HFF-Myc (cell line): ENCODE measurements around the gene ITGA5.

Experiments used
- DNase-seq: peaks from one replicate; pipeline ENCODE4 v3.0.0-alpha.2; 2011; ENCODE audit warnings: low read depth; ENCODE audit errors: extremely low read depth
- H3K4me3 ChIP-seq: replicated peaks from 2 replicates; pipeline ENCODE4 v1.5.1; 2011; ENCODE audit warnings: low read depth, mild to moderate bottlenecking, control low read depth, low read length
- TF ChIP-seq, protein P1 (sequence below): IDR thresholded peaks from 2 replicates; pipeline ENCODE4 v1.5.1; 2012; ENCODE audit warnings: mild to moderate bottlenecking, low read depth, low read length, control low read depth; ENCODE audit errors: missing control alignments

The ITGA5 gene

DNA sequence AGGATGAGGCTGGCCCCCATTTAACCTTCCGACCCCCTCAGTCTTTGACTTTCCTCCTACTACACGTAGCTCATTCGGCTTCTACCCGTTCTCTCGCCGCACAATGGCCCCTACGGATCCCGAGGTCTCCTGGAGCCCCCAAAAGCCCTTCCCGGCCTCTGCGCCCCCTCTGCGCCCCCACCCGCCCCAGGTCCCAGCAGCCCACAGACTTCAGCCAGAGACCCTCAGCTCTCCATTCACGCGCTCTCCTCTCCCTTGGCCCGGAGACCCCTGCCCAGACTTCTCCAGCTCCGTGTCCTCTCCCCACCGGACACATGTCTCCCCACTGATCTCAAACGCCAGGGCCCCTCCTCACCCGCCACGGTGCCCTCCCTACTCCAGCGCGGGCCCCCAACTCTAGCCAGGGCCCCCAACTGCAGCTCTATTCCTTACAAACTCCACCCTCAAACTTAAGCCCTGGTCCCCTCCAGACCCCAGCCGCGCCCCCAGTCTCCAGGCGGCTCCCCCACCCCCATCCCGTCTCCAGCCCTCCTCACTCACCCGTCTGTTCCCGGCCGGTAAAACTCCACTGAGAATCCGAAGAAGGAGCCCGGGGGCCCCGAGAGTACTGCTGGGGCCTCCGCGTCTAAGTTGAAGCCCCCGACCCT, 502 bp downstream of the ITGA5 start:
- DNase-seq, result no peak
- H3K4me3 ChIP-seq, result peak overlapping the region; percentile 87
- TF ChIP-seq, protein P1, sequence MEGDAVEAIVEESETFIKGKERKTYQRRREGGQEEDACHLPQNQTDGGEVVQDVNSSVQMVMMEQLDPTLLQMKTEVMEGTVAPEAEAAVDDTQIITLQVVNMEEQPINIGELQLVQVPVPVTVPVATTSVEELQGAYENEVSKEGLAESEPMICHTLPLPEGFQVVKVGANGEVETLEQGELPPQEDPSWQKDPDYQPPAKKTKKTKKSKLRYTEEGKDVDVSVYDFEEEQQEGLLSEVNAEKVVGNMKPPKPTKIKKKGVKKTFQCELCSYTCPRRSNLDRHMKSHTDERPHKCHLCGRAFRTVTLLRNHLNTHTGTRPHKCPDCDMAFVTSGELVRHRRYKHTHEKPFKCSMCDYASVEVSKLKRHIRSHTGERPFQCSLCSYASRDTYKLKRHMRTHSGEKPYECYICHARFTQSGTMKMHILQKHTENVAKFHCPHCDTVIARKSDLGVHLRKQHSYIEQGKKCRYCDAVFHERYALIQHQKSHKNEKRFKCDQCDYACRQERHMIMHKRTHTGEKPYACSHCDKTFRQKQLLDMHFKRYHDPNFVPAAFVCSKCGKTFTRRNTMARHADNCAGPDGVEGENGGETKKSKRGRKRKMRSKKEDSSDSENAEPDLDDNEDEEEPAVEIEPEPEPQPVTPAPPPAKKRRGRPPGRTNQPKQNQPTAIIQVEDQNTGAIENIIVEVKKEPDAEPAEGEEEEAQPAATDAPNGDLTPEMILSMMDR, result no peak

- H3K4me3 ChIP-seq, result peak overlapping the region; percentile 87
- TF ChIP-seq, protein P1, result no peak
- no peak for DNase-seq
Observed at GRCh38 chr12:54417712-54418440, 1.2 kb downstream of the ITGA5 start.

- no peak for DNase-seq
- H3K4me3 ChIP-seq, result peak overlapping the region; percentile 87
- TF ChIP-seq, protein P1, result no peak
Observed at GRCh38 chr12:54416687-54417603, 2.1 kb downstream of the ITGA5 start.

DNA sequence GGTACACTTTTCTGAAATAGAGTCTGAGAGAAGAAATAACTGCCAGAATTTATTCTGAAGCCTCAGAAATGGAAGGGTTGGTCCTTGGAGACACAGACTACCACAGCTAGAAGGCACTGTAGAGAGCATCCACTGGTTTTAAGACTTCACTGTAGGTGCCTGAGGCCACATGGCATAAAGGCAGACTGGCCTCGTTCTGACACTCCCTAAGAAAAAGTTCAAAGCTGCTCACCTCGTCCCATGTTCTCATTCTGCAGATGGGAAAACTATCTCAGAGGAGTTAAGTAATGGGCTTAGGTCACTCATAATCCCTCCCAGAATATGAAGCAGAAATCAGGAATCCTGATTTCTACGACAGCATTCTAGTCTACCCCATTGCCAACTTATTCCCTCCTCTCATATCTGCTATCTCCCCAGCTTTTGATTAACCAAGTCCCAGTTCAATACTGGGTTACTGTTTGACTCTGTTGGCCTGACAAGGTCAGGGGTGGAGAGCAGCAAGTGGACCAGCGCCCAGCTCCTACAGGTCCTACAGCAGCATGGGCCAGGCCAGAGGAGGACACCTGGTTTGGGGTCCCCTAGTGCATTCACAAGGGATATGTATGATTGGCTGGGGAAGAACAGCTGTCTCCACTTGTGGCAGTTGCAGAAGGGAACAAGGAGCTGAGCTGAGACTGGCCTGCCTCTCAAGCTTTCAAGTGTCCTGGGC, 3.7 kb downstream of the ITGA5 start:
- no peak overlapping the region for H3K4me3 ChIP-seq
- no peak for DNase-seq
- TF ChIP-seq, protein P1, result no peak

DNA sequence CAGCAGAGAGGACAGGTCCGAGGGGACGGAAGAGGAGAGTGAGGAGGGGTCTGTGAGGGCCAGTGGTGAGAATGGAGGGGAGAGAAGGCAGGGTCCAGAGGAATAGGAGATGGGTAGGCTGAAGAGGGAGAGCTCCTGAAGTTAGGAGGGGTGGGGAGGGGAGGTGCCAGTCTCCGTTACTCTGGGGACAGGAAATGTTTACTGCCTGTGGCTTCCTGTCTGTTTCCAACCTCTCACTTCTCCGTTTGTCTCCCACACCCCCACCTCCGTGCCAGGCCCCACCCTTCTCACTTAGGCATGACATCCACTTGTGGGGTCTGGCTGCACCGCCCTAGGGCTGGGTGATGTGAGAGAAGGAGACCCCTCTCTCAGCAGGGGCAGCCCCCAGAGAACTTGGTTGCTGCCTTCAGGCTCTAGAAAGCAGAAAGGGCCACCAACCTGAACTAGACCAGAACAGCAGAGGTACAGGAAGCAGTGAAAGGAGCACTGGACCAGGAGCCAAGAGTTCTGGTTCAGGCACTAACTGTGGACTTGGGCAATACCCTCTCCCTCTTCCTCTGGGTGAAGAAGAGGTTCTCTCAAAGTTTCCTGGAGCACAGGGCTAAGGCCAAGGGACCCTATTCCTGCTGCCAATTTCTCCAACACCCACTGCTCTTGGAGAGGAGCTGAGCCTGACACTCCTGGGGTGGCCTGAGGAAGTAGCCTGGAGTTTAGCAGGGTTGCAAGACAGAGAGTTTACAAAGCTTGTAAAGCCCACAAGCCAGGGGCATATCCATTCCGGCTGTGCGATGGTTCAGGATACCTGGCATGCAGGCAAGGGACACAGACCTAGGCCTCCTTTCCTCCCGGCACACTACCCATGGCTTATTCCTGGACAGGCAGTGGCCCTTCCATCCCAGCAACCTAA, 5.5 kb downstream of the ITGA5 start:
- TF ChIP-seq, protein P1, result no peak
- 0 out of 2 replicates have a peak overlapping the region, but pooled peaks have one; percentile 9 for H3K4me3 ChIP-seq
- no peak for DNase-seq
